Caco-2 (cell line): ENCODE data around the gene LACTB. TPM values are rescaled to one million over a fixed set of nuclear protein-coding genes. Genes with fewer than 3 reads are reported as not detected.

Experiments
- BruUV-seq: library from RNA; stranded (reverse); fragments of 400-500 nt; replicated peaks from 2 replicates; lab custom pipeline; 2021; lab: Mats Ljungman, UMichigan
- CTCF ChIA-PET: fragments of 300-600 bp; sonication (Branson Sonifier 250); formaldehyde crosslinking; loops from one replicate; lab custom pipeline; 2022; ENCODE audit warnings: antibody characterized with exemption; lab: Charles Lee
- POLR2A ChIA-PET: fragments of 300-600 bp; sonication (Branson Sonifier 250); formaldehyde crosslinking; loops from one replicate; lab custom pipeline; 2022; ENCODE audit warnings: antibody characterized with exemption; lab: Charles Lee
- DNase-seq, 2 experiments: peaks; one replicate each; pipeline versions ENCODE4 v3.0.0 to v3.0.0-alpha.2; 2020 to 2022
- H3K27me3 ChIP-seq: replicated peaks from 2 replicates; pipeline ENCODE4 v1.6.0; 2011; ENCODE audit warnings: low read length; ENCODE audit not compliant: control insufficient read depth, insufficient read depth
- H3K36me3 ChIP-seq: 2 replicates; pipeline ENCODE4 v1.5.1; 2011; ENCODE audit warnings: low read length; ENCODE audit not compliant: control insufficient read depth, insufficient read depth
- H3K4me1 ChIP-seq: fragments of 250-450 bp; sonication (Bioruptor Pico); 2 replicates; pipeline ENCODE4 v1.5.1; 2020; ENCODE audit warnings: mild to moderate bottlenecking
- H3K4me3 ChIP-seq: 2 replicates; pipeline ENCODE4 v1.5.1; 2011; ENCODE audit warnings: low read depth, mild to moderate bottlenecking, control low read depth, low read length
- H3K9me3 ChIP-seq: fragments of 250-450 bp; sonication (Bioruptor Pico); 2 replicates; pipeline ENCODE4 v1.5.1; 2020; ENCODE audit warnings: mild to moderate bottlenecking, moderate library complexity
- H3K27ac Mint-ChIP-seq: one replicate; pipeline ENCODE4 v1.8.0; 2022; ENCODE audit warnings: mixed read lengths; ENCODE audit not compliant: unreplicated experiment
- H3K27me3 Mint-ChIP-seq: one replicate; pipeline ENCODE4 v1.8.0; 2022; ENCODE audit warnings: mixed read lengths; ENCODE audit not compliant: insufficient read depth, unreplicated experiment
- H3K36me3 Mint-ChIP-seq: one replicate; pipeline ENCODE4 v1.8.0; 2022; ENCODE audit warnings: mild to moderate bottlenecking, mixed read lengths; ENCODE audit not compliant: insufficient read depth, unreplicated experiment
- H3K4me1 Mint-ChIP-seq: one replicate; pipeline ENCODE4 v1.8.0; 2022; ENCODE audit warnings: low read depth, mixed read lengths; ENCODE audit not compliant: unreplicated experiment
- H3K4me3 Mint-ChIP-seq: one replicate; pipeline ENCODE4 v1.8.0; 2022; ENCODE audit warnings: mild to moderate bottlenecking, moderate library complexity, mixed read lengths; ENCODE audit not compliant: unreplicated experiment
- H3K9me3 Mint-ChIP-seq: one replicate; pipeline ENCODE4 v1.8.0; 2022; ENCODE audit warnings: mixed read lengths; ENCODE audit not compliant: unreplicated experiment
- intact Hi-C: fragments of 100-400 bp; cut with micrococcal nuclease; formaldehyde crosslinking; loops from one replicate; pipeline ENCODE4 v1.10.0; 2022; ENCODE audit not compliant: unreplicated experiment
- total RNA-seq: library from RNA; stranded (reverse); gene quantifications from 2 replicates; pipeline ENCODE4 v1.2.3, GENCODE V29; 2022
- TF ChIP-seq, protein P1 (sequence below), 2 experiments: fragments of 200-600 bp in 1 of 2; IDR thresholded peaks; 1 replicate in 1 of 2; 2 replicates in 1 of 2; pipeline versions ENCODE4 v1.5.1 to v1.8.0; 2011 to 2022; ENCODE audit warnings: antibody characterized with exemption in 1 of 2, control low read depth in 1 of 2, inconsistent platforms in 1 of 2, low read depth in 1 of 2, low read length in 1 of 2, mild to moderate bottlenecking in 1 of 2, moderate library complexity in 1 of 2; ENCODE audit not compliant: insufficient read depth in 1 of 2, severe bottlenecking in 1 of 2, unreplicated experiment in 1 of 2

Gene LACTB
- total RNA-seq, 1 experiment from 2014 or later = 8.4 TPM

DNA sequence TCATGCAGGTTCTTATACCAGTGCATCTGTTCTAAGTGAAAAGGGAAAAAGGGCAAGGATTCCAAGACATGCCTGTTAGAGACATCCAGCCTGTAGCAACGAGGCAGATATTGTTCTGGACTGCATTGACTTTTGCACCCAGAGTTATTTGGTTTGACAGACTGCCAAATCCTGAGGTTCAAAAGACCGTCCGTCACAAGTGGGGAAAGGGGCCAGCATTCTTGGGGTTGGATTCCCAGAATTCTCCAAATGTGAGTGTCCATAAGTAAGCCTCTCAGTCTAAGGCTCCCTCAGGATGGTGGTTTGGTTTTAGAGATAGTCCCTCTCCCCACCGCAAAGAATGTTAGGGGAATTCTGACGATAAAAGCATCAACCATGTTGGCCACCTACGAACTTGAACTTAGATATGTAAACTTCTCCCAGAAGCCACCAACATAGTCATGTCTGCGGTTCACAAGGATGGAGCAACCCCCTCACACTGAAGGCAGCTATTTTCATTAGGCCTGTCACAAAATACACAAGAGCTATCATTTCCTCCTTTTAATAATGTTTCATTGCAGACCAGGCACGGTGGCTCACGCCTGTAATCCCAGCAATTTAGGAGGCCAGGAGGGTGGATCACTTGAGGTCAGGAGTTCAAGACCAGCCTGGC is 13.6 kb upstream of the LACTB start:
- H3K4me3 Mint-ChIP-seq = no peak overlapping the region
- H3K27ac Mint-ChIP-seq = no peak overlapping the region
- no peaks in the 10 kb centered on the region for H3K36me3 ChIP-seq
- CTCF ChIA-PET = interaction anchor here (0.7 kb wide), 1 partner anchor 384 kb away, joined by 3 read pairs; no protein-coding TSS in a partner anchor
- H3K9me3 ChIP-seq = no peaks in the 10 kb centered on the region
- DNase-seq = no peak
- POLR2A ChIA-PET = no interaction called here
- intact Hi-C loops = no loop called here
- no peak overlapping the region for H3K4me3 ChIP-seq
- H3K4me1 ChIP-seq = no peaks in the 10 kb centered on the region
- no peaks in the 10 kb centered on the region for H3K27me3 ChIP-seq
- peaks cover 11% of the 10 kb centered on the region for H3K9me3 Mint-ChIP-seq
- H3K36me3 Mint-ChIP-seq = no peaks in the 10 kb centered on the region
- TF ChIP-seq, protein P1, sequence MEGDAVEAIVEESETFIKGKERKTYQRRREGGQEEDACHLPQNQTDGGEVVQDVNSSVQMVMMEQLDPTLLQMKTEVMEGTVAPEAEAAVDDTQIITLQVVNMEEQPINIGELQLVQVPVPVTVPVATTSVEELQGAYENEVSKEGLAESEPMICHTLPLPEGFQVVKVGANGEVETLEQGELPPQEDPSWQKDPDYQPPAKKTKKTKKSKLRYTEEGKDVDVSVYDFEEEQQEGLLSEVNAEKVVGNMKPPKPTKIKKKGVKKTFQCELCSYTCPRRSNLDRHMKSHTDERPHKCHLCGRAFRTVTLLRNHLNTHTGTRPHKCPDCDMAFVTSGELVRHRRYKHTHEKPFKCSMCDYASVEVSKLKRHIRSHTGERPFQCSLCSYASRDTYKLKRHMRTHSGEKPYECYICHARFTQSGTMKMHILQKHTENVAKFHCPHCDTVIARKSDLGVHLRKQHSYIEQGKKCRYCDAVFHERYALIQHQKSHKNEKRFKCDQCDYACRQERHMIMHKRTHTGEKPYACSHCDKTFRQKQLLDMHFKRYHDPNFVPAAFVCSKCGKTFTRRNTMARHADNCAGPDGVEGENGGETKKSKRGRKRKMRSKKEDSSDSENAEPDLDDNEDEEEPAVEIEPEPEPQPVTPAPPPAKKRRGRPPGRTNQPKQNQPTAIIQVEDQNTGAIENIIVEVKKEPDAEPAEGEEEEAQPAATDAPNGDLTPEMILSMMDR (IDR thresholded peaks at IDR 0.05; ENCODE audit: insufficient read depth in 1 of 2, low read depth in 1 of 2, low read length in 1 of 2, severe bottlenecking in 1 of 2, unreplicated experiment in 1 of 2) = no peak
- H3K4me1 Mint-ChIP-seq = no peaks in the 10 kb centered on the region
- no peaks in the 10 kb centered on the region for H3K27me3 Mint-ChIP-seq
- BruUV-seq = no TSS peak

- Histone ChIP-seq H3K36me3 (no peaks in the 10 kb centered on the region), H3K4me1 (no peaks in the 10 kb centered on the region), H3K27me3 (no peaks in the 10 kb centered on the region), H3K4me3 (no peak overlapping the region), H3K9me3 (no peaks in the 10 kb centered on the region)
- peaks cover 11% of the 10 kb centered on the region for H3K9me3 Mint-ChIP-seq
- CTCF ChIA-PET = no interaction called here
- H3K27me3 Mint-ChIP-seq = no peaks in the 10 kb centered on the region
- POLR2A ChIA-PET = no interaction called here
- no TSS peak for BruUV-seq
- TF ChIP-seq, protein P1 (IDR thresholded peaks at IDR 0.05; ENCODE audit: insufficient read depth in 1 of 2, low read depth in 1 of 2, low read length in 1 of 2, severe bottlenecking in 1 of 2, unreplicated experiment in 1 of 2) = no peak
- H3K36me3 Mint-ChIP-seq = no peaks in the 10 kb centered on the region
- intact Hi-C loops = no loop called here
- no peak overlapping the region for H3K4me3 Mint-ChIP-seq
- H3K4me1 Mint-ChIP-seq = no peaks in the 10 kb centered on the region
- H3K27ac Mint-ChIP-seq = no peak overlapping the region
- no peak for DNase-seq
Measured at GRCh38 chr15:63109498-63109897, 12.2 kb upstream of the LACTB start.

DNA sequence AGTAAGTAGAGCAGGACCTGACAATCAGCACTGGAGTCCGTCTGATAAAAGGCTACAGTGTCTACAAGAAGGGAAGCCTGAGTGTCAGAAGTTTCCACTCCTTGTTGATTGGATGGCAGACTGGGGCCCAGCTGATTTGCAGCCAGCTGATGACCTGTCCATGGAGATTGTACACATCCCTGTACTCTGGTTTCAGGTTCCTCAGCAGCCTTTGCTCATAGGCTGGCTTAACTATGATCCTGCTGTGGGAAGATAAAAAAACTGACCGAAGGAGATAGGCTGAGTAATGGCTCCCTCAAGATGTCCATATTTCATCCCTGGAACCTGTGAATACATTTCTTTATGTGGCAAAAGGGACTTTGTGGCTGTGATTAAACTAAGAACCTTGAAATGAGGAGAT is 11.7 kb upstream of the LACTB start:
- Histone ChIP-seq H3K36me3 (no peaks in the 10 kb centered on the region), H3K9me3 (no peaks in the 10 kb centered on the region), H3K4me3 (no peak overlapping the region), H3K27me3 (no peaks in the 10 kb centered on the region), H3K4me1 (no peaks in the 10 kb centered on the region)
- Mint-ChIP-seq H3K27ac (no peak overlapping the region), H3K27me3 (no peaks in the 10 kb centered on the region), H3K4me3 (no peak overlapping the region), H3K4me1 (no peaks in the 10 kb centered on the region), H3K9me3 (peaks cover 11% of the 10 kb centered on the region), H3K36me3 (no peaks in the 10 kb centered on the region)
- TF ChIP-seq, protein P1 (IDR thresholded peaks at IDR 0.05; ENCODE audit: insufficient read depth in 1 of 2, low read depth in 1 of 2, low read length in 1 of 2, severe bottlenecking in 1 of 2, unreplicated experiment in 1 of 2) = no peak
- POLR2A ChIA-PET = no interaction called here
- DNase-seq = no peak
- CTCF ChIA-PET = no interaction called here
- intact Hi-C loops = no loop called here
- BruUV-seq = no TSS peak
